GM23338 (cell line): ENCODE data around the gene KCNIP3. TPM values are rescaled to one million over a fixed set of nuclear protein-coding genes. Genes with fewer than 3 reads are reported as not detected.

Source experiments
- ATAC-seq: fragments of 200-7000 bp; cut with Tn5 transposase; 3 replicates; pipeline ENCODE4 v1.9.1; 2020
- DNase-seq: peaks from one replicate; pipeline ENCODE4 v3.0.0-alpha.2; 2015; ENCODE audit warnings: low spot score
- H2AFZ ChIP-seq: fragments of 200-600 bp; sonication (generic); 2 replicates; pipeline ENCODE4 v1.8.0; 2016; ENCODE audit warnings: antibody characterized with exemption, mild to moderate bottlenecking, moderate library complexity
- H3F3A ChIP-seq: fragments of 200-600 bp; sonication (generic); replicated peaks from 2 replicates; pipeline ENCODE4 v1.8.0; 2017; ENCODE audit warnings: antibody characterized with exemption, mixed run types, low read depth
- H3K27ac ChIP-seq: fragments of 200-600 bp; sonication (generic); 2 replicates; pipeline ENCODE4 v1.6.1; 2016; ENCODE audit warnings: low read depth
- H3K27me3 ChIP-seq: fragments of 200-600 bp; sonication (generic); 2 replicates; pipeline ENCODE4 v1.8.0; 2016; ENCODE audit warnings: mild to moderate bottlenecking, mixed run types, moderate library complexity; ENCODE audit not compliant: insufficient read depth
- H3K36me3 ChIP-seq: fragments of 200-600 bp; sonication (generic); 2 replicates; pipeline ENCODE4 v1.8.0; 2016; ENCODE audit warnings: mild to moderate bottlenecking; ENCODE audit not compliant: insufficient read depth
- H3K4me1 ChIP-seq: fragments of 200-600 bp; sonication (generic); 2 replicates; pipeline ENCODE4 v1.8.0; 2016; ENCODE audit warnings: mild to moderate bottlenecking, moderate library complexity; ENCODE audit not compliant: insufficient read depth
- H3K4me2 ChIP-seq: fragments of 200-600 bp; sonication (generic); 2 replicates; pipeline ENCODE4 v1.7.1; 2017; ENCODE audit warnings: mixed run types
- H3K4me3 ChIP-seq: fragments of 200-600 bp; sonication (generic); 2 replicates; pipeline ENCODE4 v1.6.1; 2016; ENCODE audit warnings: mixed run types
- H3K79me2 ChIP-seq: fragments of 200-600 bp; sonication (generic); replicated peaks from 2 replicates; pipeline ENCODE4 v1.8.0; 2017; ENCODE audit warnings: mild to moderate bottlenecking; ENCODE audit not compliant: insufficient read depth
- H3K9me2 ChIP-seq: fragments of 200-600 bp; sonication (generic); 2 replicates; pipeline ENCODE4 v1.8.0; 2017; ENCODE audit not compliant: insufficient read depth
- H4K20me1 ChIP-seq: fragments of 200-600 bp; sonication (generic); replicated peaks from 2 replicates; pipeline ENCODE4 v1.8.0; 2017; ENCODE audit warnings: mild to moderate bottlenecking; ENCODE audit not compliant: insufficient read depth
- H3K27ac Mint-ChIP-seq: 2 replicates; pipeline ENCODE4 v1.8.0; 2020; ENCODE audit warnings: inconsistent platforms, mild to moderate bottlenecking, moderate library complexity, mixed read lengths
- H3K27me3 Mint-ChIP-seq: 3 replicates; pipeline ENCODE4 v1.8.0; 2022; ENCODE audit warnings: low read depth, mild to moderate bottlenecking, moderate library complexity, mixed read lengths, inconsistent platforms; ENCODE audit not compliant: insufficient read depth, poor library complexity
- H3K36me3 Mint-ChIP-seq: 3 replicates; pipeline ENCODE4 v1.8.0; 2021; ENCODE audit warnings: low read depth, mild to moderate bottlenecking, inconsistent platforms, moderate library complexity, mixed read lengths
- H3K4me1 Mint-ChIP-seq: 3 replicates; pipeline ENCODE4 v1.8.0; 2020; ENCODE audit warnings: mild to moderate bottlenecking, inconsistent platforms, mixed read lengths
- H3K4me3 Mint-ChIP-seq: 3 replicates; pipeline ENCODE4 v1.8.0; 2021; ENCODE audit warnings: moderate library complexity, mild to moderate bottlenecking, inconsistent platforms, mixed read lengths
- H3K9me3 Mint-ChIP-seq: 3 replicates; pipeline ENCODE4 v1.8.0; 2020; ENCODE audit warnings: moderate library complexity, mild to moderate bottlenecking, inconsistent platforms, mixed read lengths
- CREB1 ChIP-seq: fragments of 250-450 bp; sonication (Bioruptor Pico); IDR thresholded peaks from 2 replicates; pipeline ENCODE4 v1.5.0; 2020; ENCODE audit warnings: low read depth, mild to moderate bottlenecking, moderate library complexity
- CTCF ChIP-seq, 2 experiments: fragments of 200-600 bp in 1 of 2; sonication (generic) in 1 of 2; conservative IDR thresholded peaks; 2 replicates each; pipeline versions ENCODE4 v1.5.1 to v1.6.1; 2016 to 2017; ENCODE audit warnings: antibody characterized with exemption in 2 of 2, low read depth in 2 of 2, mild to moderate bottlenecking in 2 of 2, moderate library complexity in 1 of 2
- ETS1 ChIP-seq: IDR thresholded peaks from 2 replicates; pipeline ENCODE4 v1.6.1; 2016; ENCODE audit warnings: antibody characterized with exemption
- EZH2 ChIP-seq: fragments of 200-600 bp; sonication (generic); IDR thresholded peaks from one replicate; pipeline ENCODE4 v1.8.0; 2017; ENCODE audit warnings: antibody characterized with exemption, mild to moderate bottlenecking, low read depth; ENCODE audit not compliant: unreplicated experiment
- EZH2phosphoT487 ChIP-seq: fragments of 200-600 bp; sonication (generic); IDR thresholded peaks from one replicate; pipeline ENCODE4 v1.8.1; 2018; ENCODE audit warnings: antibody characterized with exemption; ENCODE audit not compliant: unreplicated experiment
- JUNB ChIP-seq: IDR thresholded peaks from one replicate; pipeline ENCODE4 v1.6.1; 2016; ENCODE audit warnings: antibody characterized with exemption; ENCODE audit not compliant: unreplicated experiment
- NANOG ChIP-seq: IDR thresholded peaks from 2 replicates; pipeline ENCODE4 v1.6.1; 2016; ENCODE audit warnings: antibody characterized with exemption, borderline replicate concordance
- POLR2AphosphoS5 ChIP-seq: IDR thresholded peaks from 2 replicates; pipeline ENCODE4 v1.6.1; 2016; ENCODE audit warnings: antibody characterized with exemption, low read depth
- STAT1 ChIP-seq: IDR thresholded peaks from one replicate; pipeline ENCODE4 v1.6.1; 2016; ENCODE audit warnings: antibody characterized with exemption; ENCODE audit not compliant: unreplicated experiment
- ZNF114 ChIP-seq: fragments of 250-450 bp; sonication (Bioruptor Pico); IDR thresholded peaks from 2 replicates; pipeline ENCODE4 v1.5.0; 2020; ENCODE audit warnings: mild to moderate bottlenecking, moderate library complexity
- ZNF331 ChIP-seq: fragments of 250-450 bp; sonication (Bioruptor Pico); IDR thresholded peaks from 2 replicates; pipeline ENCODE4 v1.5.0; 2020; ENCODE audit warnings: low read depth, mild to moderate bottlenecking, moderate library complexity
- ZNF462 ChIP-seq: fragments of 250-450 bp; sonication (Bioruptor Pico); IDR thresholded peaks from 2 replicates; pipeline ENCODE4 v1.5.0; 2020; ENCODE audit warnings: mild to moderate bottlenecking, moderate library complexity
- polyA plus RNA-seq: library from polyadenylated mRNA; unstranded; fragments of >200 nt; fragmentation: Nextera tagmentation; extraction: Ambion mirVana; gene quantifications from 2 replicates; pipeline ENCODE4 v1.2.1, GENCODE V29; 2016
- total RNA-seq: library from RNA; depleted of rRNA; stranded (reverse); fragments of >200 nt; shearing (Covaris generic); gene quantifications from 2 replicates; pipeline ENCODE4 v1.2.3, GENCODE V29; 2014
- TF ChIP-seq, protein P1 (sequence below): IDR thresholded peaks from one replicate; pipeline ENCODE4 v1.6.1; 2018; ENCODE audit warnings: antibody characterized with exemption; ENCODE audit not compliant: unreplicated experiment

The KCNIP3 gene
- total and polyA plus RNA-seq, 2 experiments from 2014 or later, result 0.32 to 0.83 TPM

GRCh38 chr2:95362486-95362885 lies 65.3 kb downstream of the KCNIP3 start:
- Mint-ChIP-seq H3K36me3 (no peaks in the 10 kb centered on the region; the same call in 2 of the 3 replicates), H3K4me1 (0 out of 3 replicates have a peak, but pooled peaks cover 3% of the 10 kb centered on the region), H3K9me3 (peaks cover 4% of the 10 kb centered on the region; the same call in 1 of the 3 replicates), H3K27ac (no peak overlapping the region), H3K27me3 (no peaks in the 10 kb centered on the region), H3K4me3 (no peak overlapping the region)
- Histone ChIP-seq H3K4me1 (no peaks in the 10 kb centered on the region), H3K4me2 (no peak overlapping the region), H3K27ac (no peak overlapping the region), H2AFZ (no peak overlapping the region), H3K36me3 (no peaks in the 10 kb centered on the region), H3K9me2 (no peaks in the 10 kb centered on the region), H3F3A (no peaks in the 10 kb centered on the region), H3K79me2 (no peaks in the 10 kb centered on the region), H3K4me3 (no peak overlapping the region), H4K20me1 (no peaks in the 10 kb centered on the region), H3K27me3 (no peaks in the 10 kb centered on the region)
- no peak for TF ChIP-seq NANOG
- no peak for TF ChIP-seq STAT1
- TF ChIP-seq EZH2, result no peak
- no peak for TF ChIP-seq POLR2AphosphoS5
- TF ChIP-seq CREB1 (CRISPR knock-in tag), result no peak
- no peak for TF ChIP-seq CTCF (conservative IDR thresholded peaks at IDR 0.05; ENCODE audit: low read depth in 2 of 2)
- no peak for TF ChIP-seq EZH2phosphoT487
- TF ChIP-seq, protein P1, sequence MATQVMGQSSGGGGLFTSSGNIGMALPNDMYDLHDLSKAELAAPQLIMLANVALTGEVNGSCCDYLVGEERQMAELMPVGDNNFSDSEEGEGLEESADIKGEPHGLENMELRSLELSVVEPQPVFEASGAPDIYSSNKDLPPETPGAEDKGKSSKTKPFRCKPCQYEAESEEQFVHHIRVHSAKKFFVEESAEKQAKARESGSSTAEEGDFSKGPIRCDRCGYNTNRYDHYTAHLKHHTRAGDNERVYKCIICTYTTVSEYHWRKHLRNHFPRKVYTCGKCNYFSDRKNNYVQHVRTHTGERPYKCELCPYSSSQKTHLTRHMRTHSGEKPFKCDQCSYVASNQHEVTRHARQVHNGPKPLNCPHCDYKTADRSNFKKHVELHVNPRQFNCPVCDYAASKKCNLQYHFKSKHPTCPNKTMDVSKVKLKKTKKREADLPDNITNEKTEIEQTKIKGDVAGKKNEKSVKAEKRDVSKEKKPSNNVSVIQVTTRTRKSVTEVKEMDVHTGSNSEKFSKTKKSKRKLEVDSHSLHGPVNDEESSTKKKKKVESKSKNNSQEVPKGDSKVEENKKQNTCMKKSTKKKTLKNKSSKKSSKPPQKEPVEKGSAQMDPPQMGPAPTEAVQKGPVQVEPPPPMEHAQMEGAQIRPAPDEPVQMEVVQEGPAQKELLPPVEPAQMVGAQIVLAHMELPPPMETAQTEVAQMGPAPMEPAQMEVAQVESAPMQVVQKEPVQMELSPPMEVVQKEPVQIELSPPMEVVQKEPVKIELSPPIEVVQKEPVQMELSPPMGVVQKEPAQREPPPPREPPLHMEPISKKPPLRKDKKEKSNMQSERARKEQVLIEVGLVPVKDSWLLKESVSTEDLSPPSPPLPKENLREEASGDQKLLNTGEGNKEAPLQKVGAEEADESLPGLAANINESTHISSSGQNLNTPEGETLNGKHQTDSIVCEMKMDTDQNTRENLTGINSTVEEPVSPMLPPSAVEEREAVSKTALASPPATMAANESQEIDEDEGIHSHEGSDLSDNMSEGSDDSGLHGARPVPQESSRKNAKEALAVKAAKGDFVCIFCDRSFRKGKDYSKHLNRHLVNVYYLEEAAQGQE, result no peak
- TF ChIP-seq ZNF331 (CRISPR knock-in tag), result no peak
- no peak for TF ChIP-seq JUNB
- no peak for TF ChIP-seq ZNF462
- TF ChIP-seq ZNF114, result no peak
- no peak for TF ChIP-seq ETS1
- ATAC-seq, result no peak
- no peak for DNase-seq
